ENCODE results near the gene CDC42.

The CDC42 gene

GRCh38 chr1:22038036-22038435 lies 14.5 kb upstream of the CDC42 start:
- DNase-seq: no peak

GRCh38 chr1:22039594-22040285 lies 12.8 kb upstream of the CDC42 start:
- peak; percentile 56 for DNase-seq

GRCh38 chr1:22040286-22040623 lies 12.3 kb upstream of the CDC42 start:
- no peak for DNase-seq

GRCh38 chr1:22041505-22041904 lies 11.0 kb upstream of the CDC42 start:
- no peak for DNase-seq

- DNase-seq: peak; percentile 53
Measured at GRCh38 chr1:22043198-22043769, 9.2 kb upstream of the CDC42 start.

- DNase-seq: peak; percentile 64
Measured at GRCh38 chr1:22044690-22045420, 7.7 kb upstream of the CDC42 start.

GRCh38 chr1:22045604-22046228 lies 6.8 kb upstream of the CDC42 start:
- no peak for DNase-seq

- DNase-seq: no peak
Measured at GRCh38 chr1:22048351-22049192, 3.9 kb upstream of the CDC42 start.

- DNase-seq: no peak
Measured at GRCh38 chr1:22050330-22050729, 2.2 kb upstream of the CDC42 start.

- no peak for DNase-seq
Measured at GRCh38 chr1:22051607-22052114, 848 bp upstream of the CDC42 start.

- DNase-seq: peak; percentile 91
Measured at GRCh38 chr1:22053017-22053860, 730 bp downstream of the CDC42 start.

- DNase-seq: no peak
Measured at GRCh38 chr1:22053861-22054770, 1.6 kb downstream of the CDC42 start.

- no peak for DNase-seq
Measured at GRCh38 chr1:22055463-22055862, 3.0 kb downstream of the CDC42 start.

- DNase-seq: no peak
Measured at GRCh38 chr1:22056043-22056442, 3.5 kb downstream of the CDC42 start.

- DNase-seq: no peak
Measured at GRCh38 chr1:22056936-22057335, 4.4 kb downstream of the CDC42 start.

GRCh38 chr1:22057861-22058260 lies 5.4 kb downstream of the CDC42 start:
- DNase-seq: no peak

- no peak for DNase-seq
Measured at GRCh38 chr1:22064751-22065402, 12.4 kb downstream of the CDC42 start.

- DNase-seq: no peak
Measured at GRCh38 chr1:22071511-22071910, 19.0 kb downstream of the CDC42 start.

- no peak for DNase-seq
Measured at GRCh38 chr1:22074803-22075202, 22.3 kb downstream of the CDC42 start.

GRCh38 chr1:22075718-22076117 lies 23.2 kb downstream of the CDC42 start:
- DNase-seq: no peak

Data from eye (tissue), 1 donor.